GM21526 (cell line): ENCODE measurements around the gene ZNF860.

Source experiments
- ATAC-seq: cut with Tn5 transposase; IDR thresholded peaks from one replicate; pipeline ENCODE4 v1.9.1; 2021; ENCODE audit warnings: moderate library complexity; ENCODE audit not compliant: unreplicated experiment, low FRiP score

Gene ZNF860

GRCh38 chr3:31981206-31982181 lies at the start of gene ZNF860, which contains the start of gene OSBPL10:
Gene ZNF860, plus strand, starts transcription at chr3:31981750. Its CDS starts 7,330 bp downstream, at chr3:31989080.
Gene OSBPL10, minus strand, starts transcription at chr3:31981262. Its CDS starts 83 bp downstream, at chr3:31981179.
- ATAC-seq, result peak; percentile 9

DNA sequence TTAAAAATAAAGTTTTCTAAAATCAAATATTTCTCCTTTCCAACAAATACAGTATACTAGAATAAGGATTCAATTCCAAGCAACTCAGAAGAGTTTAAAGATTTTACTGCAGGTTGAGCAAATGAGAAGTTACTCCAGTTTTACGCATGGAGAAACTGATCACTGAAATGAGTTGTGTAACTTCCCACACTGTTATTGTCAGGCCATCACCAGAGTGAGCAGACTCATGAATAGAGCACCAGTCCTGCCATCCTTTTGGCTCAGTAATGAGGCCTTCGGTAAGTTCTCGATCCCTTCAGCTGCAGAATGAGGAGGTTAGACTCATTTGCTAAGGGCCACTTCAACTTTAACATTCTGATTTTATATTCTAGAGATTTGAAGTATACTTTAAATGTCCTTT lies 48.6 kb upstream of the ZNF860 start:
- no peak for ATAC-seq

- no peak for ATAC-seq
Measured at GRCh38 chr3:31934018-31934417, 47.5 kb upstream of the ZNF860 start.

DNA sequence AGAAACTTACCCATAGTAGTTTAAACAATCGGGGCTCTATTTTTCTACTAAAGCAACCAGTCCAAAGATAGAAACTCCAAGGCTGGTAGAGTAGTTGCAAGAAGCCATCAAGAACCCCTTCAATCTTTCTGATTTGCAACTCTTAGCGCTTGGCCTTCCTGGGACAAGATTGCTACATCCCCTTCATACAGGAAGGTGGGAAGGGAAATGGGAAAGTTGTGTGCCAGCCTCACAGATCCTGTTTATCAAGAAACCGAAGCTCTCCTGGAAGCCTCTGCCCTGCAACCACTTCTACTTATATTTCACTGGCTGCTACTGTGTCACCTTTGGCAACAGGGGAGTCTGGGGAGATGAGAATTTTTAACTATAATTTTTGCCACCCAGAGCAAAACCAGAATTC lies 46.7 kb upstream of the ZNF860 start:
- ATAC-seq, result no peak

- ATAC-seq, result no peak
Measured at GRCh38 chr3:31936420-31937060, 45.0 kb upstream of the ZNF860 start.

DNA sequence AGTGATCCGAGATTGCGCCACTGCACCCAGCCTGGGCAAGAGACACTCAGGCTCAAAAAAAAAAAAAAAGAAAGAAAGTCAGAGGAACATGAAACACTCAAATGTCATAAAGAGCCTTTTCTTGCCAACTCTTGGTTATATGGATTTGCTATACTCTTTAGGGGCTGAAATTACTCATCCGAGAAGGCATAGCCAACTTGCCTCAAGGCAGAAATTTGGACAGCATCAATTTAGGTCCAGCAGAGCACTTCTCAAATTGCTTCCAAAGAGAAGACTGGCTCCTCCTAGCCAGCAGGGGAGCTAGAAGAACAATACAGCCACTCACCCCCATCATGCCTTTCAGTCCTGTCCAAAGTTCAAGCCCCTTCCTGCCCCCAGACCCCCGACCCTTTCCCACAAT lies 44.3 kb upstream of the ZNF860 start:
- no peak for ATAC-seq

DNA sequence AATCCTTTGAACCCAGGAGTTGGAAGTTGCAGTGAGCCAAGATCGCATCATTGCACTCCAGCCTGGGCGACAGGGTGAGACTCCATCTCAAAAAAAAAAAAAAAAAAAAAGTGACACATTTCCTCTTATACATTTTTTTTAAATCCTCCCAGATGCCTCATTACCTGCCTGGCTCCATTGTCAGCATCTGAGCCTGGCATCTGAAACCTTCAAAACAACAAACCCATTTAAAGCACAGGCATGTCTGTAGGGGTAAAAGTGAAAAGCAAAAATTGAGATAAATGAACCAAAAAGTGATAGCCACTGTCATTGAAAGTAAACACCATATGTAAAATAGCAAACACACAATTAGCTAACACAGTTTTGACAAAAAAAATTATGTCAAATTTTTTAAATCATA lies 39.1 kb upstream of the ZNF860 start:
- ATAC-seq, result no peak

GRCh38 chr3:31943041-31943440 lies 38.5 kb upstream of the ZNF860 start:
- no peak for ATAC-seq

DNA sequence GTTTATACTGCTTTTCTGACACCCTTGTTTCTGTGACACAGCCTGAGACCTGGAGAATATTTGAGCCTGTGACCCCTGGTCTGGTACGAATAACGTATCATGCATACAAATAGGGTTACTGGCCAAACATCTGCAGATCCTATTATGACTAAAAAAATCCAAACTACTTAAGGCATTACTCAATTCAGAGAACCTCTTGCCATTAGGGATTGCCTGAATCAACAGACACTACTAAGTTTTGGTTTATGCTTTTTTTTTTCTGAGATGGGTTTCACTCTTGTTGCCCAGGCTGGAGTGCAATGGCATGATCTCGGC lies 35.9 kb upstream of the ZNF860 start:
- no peak for ATAC-seq

- ATAC-seq, result peak; percentile 57
Measured at GRCh38 chr3:31946484-31947081, 35.0 kb upstream of the ZNF860 start.

DNA sequence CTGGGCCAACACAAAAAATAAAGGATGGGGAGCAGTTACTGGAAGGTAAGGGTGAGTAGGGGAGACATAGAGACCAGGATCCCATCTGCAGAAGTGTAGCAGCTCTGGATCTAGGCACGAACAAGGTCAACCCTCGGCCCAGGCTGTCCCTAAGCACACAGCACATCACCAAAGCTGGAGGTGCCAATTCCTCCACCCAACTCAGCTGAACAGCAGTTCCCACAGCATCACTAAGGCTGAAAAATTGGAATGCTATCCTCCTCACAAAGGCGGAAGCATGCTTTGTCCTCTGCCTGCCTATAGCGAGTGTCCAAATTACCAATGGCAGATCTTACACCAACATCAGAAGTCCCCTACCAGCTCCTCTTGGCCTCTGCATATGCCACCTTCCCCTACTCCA lies 34.4 kb upstream of the ZNF860 start:
- no peak for ATAC-seq

DNA sequence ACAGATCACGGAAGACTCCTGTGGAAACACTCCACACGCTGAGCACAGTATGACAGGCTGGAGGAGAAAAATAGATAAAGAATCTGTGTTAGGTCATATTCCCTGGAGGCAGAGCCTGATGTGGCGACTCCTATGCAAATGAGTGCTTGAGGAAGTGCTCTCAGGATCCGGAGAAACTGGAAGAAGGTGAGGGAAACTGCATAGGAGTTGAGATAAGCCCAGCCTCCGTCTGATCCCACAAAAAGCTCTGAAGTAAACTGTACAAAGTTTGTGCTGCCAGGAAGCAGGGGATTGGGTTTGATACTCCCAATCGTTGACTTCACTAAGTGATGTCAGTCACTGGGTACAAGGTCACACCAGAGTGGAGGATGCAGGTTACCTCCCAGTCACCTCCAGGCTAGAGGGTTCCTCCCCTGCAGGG lies 33.9 kb upstream of the ZNF860 start:
- no peak for ATAC-seq

- no peak for ATAC-seq
Measured at GRCh38 chr3:31948280-31948679, 33.3 kb upstream of the ZNF860 start.

DNA sequence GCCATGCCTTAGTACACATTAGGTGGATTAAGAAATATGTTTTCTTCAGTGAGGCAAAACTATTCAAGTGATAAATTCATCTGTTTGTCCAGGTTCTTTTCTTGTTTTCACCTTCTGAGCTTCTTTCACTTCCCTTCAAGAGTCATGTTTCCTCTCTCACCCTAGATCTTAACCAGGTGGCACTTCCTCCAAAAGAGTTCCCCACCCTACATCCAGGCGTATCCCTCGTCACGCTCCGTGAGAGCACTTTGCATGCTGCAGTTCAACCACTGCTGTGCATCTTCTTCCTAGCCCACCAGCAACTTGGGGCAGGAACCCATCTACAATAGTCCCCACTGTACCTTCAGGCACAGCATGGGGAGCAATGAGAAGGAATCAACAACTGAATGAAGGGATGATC lies 29.3 kb upstream of the ZNF860 start:
- ATAC-seq, result peak; percentile 88

- ATAC-seq, result no peak
Measured at GRCh38 chr3:31953091-31953490, 28.5 kb upstream of the ZNF860 start.

DNA sequence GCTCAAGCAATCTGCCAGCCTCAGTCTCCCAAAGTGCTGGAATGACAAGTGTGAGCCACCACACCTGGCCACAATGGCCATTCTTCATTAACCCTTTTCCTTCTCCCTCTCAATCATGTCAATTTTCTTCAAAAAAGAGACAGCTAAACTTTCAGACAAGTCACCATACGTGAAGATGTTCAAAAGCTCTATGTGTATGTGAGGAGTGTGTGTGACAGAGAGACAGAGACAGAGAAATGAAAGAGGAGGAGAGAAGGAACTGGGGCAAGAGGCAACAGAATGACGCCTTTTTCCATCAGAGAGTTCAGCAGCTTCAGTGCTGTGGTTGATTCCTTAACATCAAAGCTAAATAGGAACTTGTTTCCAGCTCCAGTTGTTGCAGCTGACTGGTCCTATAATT lies 27.9 kb upstream of the ZNF860 start:
- no peak for ATAC-seq

DNA sequence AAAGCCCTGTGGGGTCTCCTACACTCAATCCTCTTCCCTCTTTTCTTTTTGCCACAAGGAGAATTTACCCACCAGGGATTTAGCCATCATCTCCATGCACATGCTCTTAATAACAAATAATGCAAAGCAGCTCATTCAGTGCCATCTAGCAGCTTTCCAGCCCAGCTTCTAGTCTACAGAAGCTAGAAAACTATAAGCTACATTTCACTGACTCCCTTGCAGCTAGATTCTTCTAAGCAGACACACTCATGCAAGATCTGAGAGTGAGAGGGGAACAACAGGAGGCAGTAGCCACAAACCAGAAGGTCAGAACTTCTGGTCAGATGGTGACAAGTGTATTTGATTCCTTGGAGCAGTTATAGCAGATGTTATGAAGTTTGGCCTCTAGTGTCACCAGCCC lies 26.0 kb upstream of the ZNF860 start:
- no peak for ATAC-seq

- no peak for ATAC-seq
Measured at GRCh38 chr3:31957106-31957505, 24.4 kb upstream of the ZNF860 start.

DNA sequence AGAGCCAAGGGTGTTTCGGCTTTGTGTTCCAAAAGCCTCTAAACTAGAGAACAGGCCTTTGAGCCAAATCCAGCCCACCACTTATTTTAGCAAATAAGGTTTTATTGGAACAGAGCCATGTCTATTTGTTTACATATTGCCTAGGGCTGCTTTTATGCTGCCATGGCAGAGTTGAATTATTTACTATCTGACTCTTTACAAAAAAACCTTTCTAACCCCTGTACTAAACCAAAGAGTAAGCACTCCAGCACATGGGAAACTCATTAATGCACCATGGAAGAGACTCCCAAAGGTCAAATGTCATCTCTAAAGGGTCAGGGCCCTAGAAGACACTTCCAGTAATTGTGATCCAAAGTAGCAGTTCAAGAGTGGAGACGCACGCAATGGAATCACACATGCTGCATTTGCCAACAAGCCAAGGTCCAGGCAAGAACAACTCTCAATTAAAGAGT lies 22.8 kb upstream of the ZNF860 start:
- ATAC-seq, result no peak

- no peak for ATAC-seq
Measured at GRCh38 chr3:31959251-31959650, 22.3 kb upstream of the ZNF860 start.
